ENCODE data around the gene ELMO2. TPM values are rescaled to one million over a fixed set of nuclear protein-coding genes. Genes with fewer than 3 reads are reported as not detected.

The ELMO2 gene
- total RNA-seq, 2 donors from 2014 or later: 47.7 to 117 TPM

DNA sequence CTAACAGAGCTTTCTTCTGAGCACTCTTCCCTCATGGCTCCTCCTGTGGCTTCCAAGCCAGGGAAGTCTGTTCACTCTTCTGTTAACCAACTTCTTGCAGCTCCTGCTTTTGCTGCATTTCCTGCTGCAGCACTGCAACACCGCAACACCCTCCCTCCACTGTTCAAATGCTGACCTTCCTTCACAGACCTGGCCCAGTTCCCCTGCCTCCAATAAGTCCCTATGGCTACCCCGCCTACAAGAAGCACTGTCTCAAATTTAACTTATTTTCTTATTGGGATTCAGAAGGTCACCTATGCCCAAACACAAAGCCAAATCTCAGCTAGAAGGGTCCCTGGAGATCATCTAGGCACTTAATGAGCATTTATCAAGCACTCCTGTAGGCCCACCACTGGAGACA is 44.6 kb downstream of the ELMO2 start:
- WGBS: 88% methylated on average over 2 of the region's 2 CpGs
- peaks cover 0 to 7% of the 10 kb centered on the region in 2 donors for H3K36me3 ChIP-seq

GRCh38 chr20:46361381-46361780 is 45.0 kb downstream of the ELMO2 start:
- Histone ChIP-seq H3K36me3 (peaks cover 0 to 3% of the 10 kb centered on the region in 2 donors), H3K4me1 (replicated peaks) (peaks cover 9% of the 10 kb centered on the region), H3K27ac (no peak overlapping the region), H3K9me3 (no peaks in the 10 kb centered on the region), H3K27me3 (replicated peaks; ENCODE audit: insufficient read depth) (no peaks in the 10 kb centered on the region), H3K4me3 (no peak overlapping the region)
- WGBS: 74% methylated on average over 5 of the region's 5 CpGs
- intact Hi-C loops (cut with DNase I): loop anchor here (5.0 kb wide), 1 partner anchor 41 kb away; no protein-coding TSS in a partner anchor
- TF ChIP-seq, protein P1, sequence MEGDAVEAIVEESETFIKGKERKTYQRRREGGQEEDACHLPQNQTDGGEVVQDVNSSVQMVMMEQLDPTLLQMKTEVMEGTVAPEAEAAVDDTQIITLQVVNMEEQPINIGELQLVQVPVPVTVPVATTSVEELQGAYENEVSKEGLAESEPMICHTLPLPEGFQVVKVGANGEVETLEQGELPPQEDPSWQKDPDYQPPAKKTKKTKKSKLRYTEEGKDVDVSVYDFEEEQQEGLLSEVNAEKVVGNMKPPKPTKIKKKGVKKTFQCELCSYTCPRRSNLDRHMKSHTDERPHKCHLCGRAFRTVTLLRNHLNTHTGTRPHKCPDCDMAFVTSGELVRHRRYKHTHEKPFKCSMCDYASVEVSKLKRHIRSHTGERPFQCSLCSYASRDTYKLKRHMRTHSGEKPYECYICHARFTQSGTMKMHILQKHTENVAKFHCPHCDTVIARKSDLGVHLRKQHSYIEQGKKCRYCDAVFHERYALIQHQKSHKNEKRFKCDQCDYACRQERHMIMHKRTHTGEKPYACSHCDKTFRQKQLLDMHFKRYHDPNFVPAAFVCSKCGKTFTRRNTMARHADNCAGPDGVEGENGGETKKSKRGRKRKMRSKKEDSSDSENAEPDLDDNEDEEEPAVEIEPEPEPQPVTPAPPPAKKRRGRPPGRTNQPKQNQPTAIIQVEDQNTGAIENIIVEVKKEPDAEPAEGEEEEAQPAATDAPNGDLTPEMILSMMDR (IDR thresholded peaks at IDR 0.05): no peak
- TF ChIP-seq POLR2AphosphoS5 (IDR thresholded peaks at IDR 0.05) (no peak), POLR2A (IDR thresholded peaks at IDR 0.05) (no peak)
- DNase-seq (ENCODE audit: low spot score): no peak

More for the DNA sequence above, 44.6 kb downstream of the ELMO2 start:
- Histone ChIP-seq H3K4me1 (replicated peaks) (peaks cover 9% of the 10 kb centered on the region), H3K27ac (no peak overlapping the region), H3K27me3 (replicated peaks; ENCODE audit: insufficient read depth) (no peaks in the 10 kb centered on the region), H3K4me3 (no peak overlapping the region), H3K9me3 (no peaks in the 10 kb centered on the region)
- intact Hi-C loops (cut with DNase I): loop anchor here (5.0 kb wide), 1 partner anchor 40 kb away; no protein-coding TSS in a partner anchor
- no peak for TF ChIP-seq POLR2AphosphoS5 (IDR thresholded peaks at IDR 0.05)
- TF ChIP-seq POLR2A (IDR thresholded peaks at IDR 0.05): no peak
- TF ChIP-seq, protein P1 (IDR thresholded peaks at IDR 0.05): no peak
- DNase-seq (ENCODE audit: low spot score): no peak

DNA sequence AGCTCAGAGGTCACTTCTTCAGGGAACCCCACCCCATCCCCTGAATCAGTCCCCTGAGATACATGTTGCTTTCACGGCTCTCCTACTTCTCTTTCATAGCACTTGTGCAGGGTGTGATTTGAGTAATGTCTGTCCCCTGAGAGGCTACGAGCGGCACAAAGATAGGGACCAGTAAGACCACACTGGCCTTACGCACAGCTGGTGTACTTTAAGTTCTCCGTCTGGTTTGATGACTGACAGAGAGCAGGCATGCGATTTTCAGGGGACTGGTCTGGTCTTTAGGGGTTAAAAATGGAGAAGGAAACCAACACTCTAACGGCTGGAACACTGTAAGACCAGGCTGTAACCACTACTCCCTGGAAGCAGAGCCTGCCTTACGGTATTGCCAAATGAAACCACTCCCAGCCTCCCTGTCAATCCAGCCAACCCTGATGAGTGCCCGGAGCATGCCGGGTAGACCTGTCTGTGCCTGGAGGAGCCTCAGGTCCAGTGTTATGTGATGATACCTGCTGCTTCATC is 47.1 kb downstream of the ELMO2 start:
- H3K27me3 ChIP-seq (replicated peaks; ENCODE audit: insufficient read depth): no peaks in the 10 kb centered on the region
- no peak overlapping the region for H3K4me3 ChIP-seq
- 55% methylated on average over 10 of the region's 10 CpGs for WGBS
- no peaks in the 10 kb centered on the region for H3K36me3 ChIP-seq
- intact Hi-C loops (cut with DNase I): loop anchor here (10.0 kb wide), 1 partner anchor 326 kb away; the partner anchor contains the start of gene TP53RK
- peaks cover 9% of the 10 kb centered on the region for H3K4me1 ChIP-seq (replicated peaks)
- no peak for DNase-seq (ENCODE audit: low spot score)
- H3K9me3 ChIP-seq: no peaks in the 10 kb centered on the region
- TF ChIP-seq POLR2A (IDR thresholded peaks at IDR 0.05) (no peak), POLR2AphosphoS5 (IDR thresholded peaks at IDR 0.05) (no peak)
- TF ChIP-seq, protein P1 (IDR thresholded peaks at IDR 0.05): no peak
- no peak overlapping the region for H3K27ac ChIP-seq

DNA sequence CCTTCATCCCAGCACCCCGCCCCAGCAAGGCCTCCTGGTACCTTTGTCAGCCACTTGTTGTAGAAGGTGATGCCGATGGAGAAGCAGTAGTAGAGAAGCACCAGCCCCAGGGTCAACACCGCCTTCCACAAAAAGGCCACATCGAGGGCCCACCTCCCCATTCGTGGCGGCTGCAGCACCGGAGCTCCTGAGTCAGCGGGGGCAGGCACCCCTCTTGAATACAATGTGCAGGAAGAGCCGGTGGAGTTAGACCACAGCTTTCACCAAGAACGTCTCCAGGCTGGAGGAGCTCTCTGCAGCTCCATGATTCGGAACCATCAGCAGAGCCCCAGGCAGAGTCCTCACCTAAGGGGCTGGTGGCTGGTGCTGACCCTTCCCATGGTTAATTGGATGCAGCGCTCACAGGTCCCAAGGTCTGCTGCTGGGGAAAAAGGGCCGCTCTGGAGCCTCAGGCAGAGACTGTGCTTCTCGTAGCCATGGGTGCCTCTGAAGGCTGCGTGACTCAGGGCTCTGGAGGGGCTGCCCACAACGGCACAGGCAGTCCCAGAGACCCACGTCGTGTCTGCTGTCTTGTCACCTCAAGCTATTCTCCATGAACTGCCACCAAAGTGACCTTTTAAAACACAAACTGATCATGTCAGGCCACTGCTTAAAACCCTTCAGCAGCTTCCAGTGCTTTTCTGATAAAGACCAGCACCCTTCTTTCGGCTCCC is 47.9 kb downstream of the ELMO2 start:
- no peak for DNase-seq (ENCODE audit: low spot score)
- Histone ChIP-seq H3K4me1 (replicated peaks) (peaks cover 9% of the 10 kb centered on the region), H3K4me3 (no peak overlapping the region), H3K27me3 (replicated peaks; ENCODE audit: insufficient read depth) (no peaks in the 10 kb centered on the region), H3K36me3 (no peaks in the 10 kb centered on the region), H3K9me3 (no peaks in the 10 kb centered on the region), H3K27ac (no peak overlapping the region)
- 83% methylated on average over 19 of the region's 19 CpGs for WGBS
- TF ChIP-seq POLR2AphosphoS5 (IDR thresholded peaks at IDR 0.05) (no peak), POLR2A (IDR thresholded peaks at IDR 0.05) (no peak)
- TF ChIP-seq, protein P1 (IDR thresholded peaks at IDR 0.05): no peak
- intact Hi-C loops (cut with DNase I): loop anchor here (10.0 kb wide), 1 partner anchor 326 kb away; the partner anchor contains the start of gene TP53RK

Data from prostate gland (tissue), 2 donors.